OCI-LY7 (cell line): ENCODE data around the gene UBE2S. TPM values are rescaled to one million over a fixed set of nuclear protein-coding genes. Genes with fewer than 3 reads are reported as not detected.

Experiments
- BruUV-seq: library from RNA; stranded (reverse); fragments of 400-500 nt; replicated peaks from 2 replicates; lab custom pipeline; 2021; lab: Mats Ljungman, UMichigan
- CTCF ChIA-PET: fragments of 300-600 bp; sonication (Branson Sonifier 250); formaldehyde crosslinking; loops from one replicate; lab custom pipeline; 2022; ENCODE audit warnings: antibody characterized with exemption; ENCODE audit not compliant: unreplicated experiment; lab: Charles Lee
- POLR2A ChIA-PET: fragments of 300-600 bp; sonication (Branson Sonifier 250); formaldehyde crosslinking; loops from one replicate; lab custom pipeline; 2022; ENCODE audit warnings: antibody characterized with exemption; lab: Charles Lee
- DNase-seq: peaks from one replicate; pipeline ENCODE4 v3.0.0-alpha.2; 2015; ENCODE audit warnings: low spot score
- H2AFZ ChIP-seq: fragments of 200-600 bp; sonication (generic), shearing (Covaris generic); 2 replicates; pipeline ENCODE4 v1.6.1; 2014; ENCODE audit warnings: mild to moderate bottlenecking, antibody characterized with exemption, low read length, moderate library complexity
- H3K27ac ChIP-seq: fragments of 200-600 bp; sonication (generic); 2 replicates; pipeline ENCODE4 v1.5.1; 2014; ENCODE audit warnings: mixed run types, low read depth, mild to moderate bottlenecking, moderate library complexity, low read length, inconsistent platforms; ENCODE audit not compliant: poor library complexity, severe bottlenecking
- H3K36me3 ChIP-seq: fragments of 200-600 bp; sonication (generic); 2 replicates; pipeline ENCODE4 v1.6.1; 2014; ENCODE audit warnings: mild to moderate bottlenecking, antibody characterized with exemption, low read length, moderate library complexity, mixed read lengths; ENCODE audit not compliant: insufficient read depth
- H3K4me1 ChIP-seq: fragments of 200-600 bp; sonication (generic); 2 replicates; pipeline ENCODE4 v1.5.1; 2014; ENCODE audit warnings: mild to moderate bottlenecking, low read length; ENCODE audit not compliant: insufficient read depth, poor library complexity, severe bottlenecking
- H3K4me2 ChIP-seq: fragments of 200-600 bp; sonication (generic); 2 replicates; pipeline ENCODE4 v1.6.1; 2014; ENCODE audit warnings: mild to moderate bottlenecking, low read length
- H3K4me3 ChIP-seq: fragments of 200-600 bp; sonication (generic); 2 replicates; pipeline ENCODE4 v1.5.1; 2014; ENCODE audit warnings: mild to moderate bottlenecking, low read depth, low read length; ENCODE audit not compliant: poor library complexity, severe bottlenecking
- H3K79me2 ChIP-seq: fragments of 200-600 bp; sonication (generic); 2 replicates; pipeline ENCODE4 v1.6.1; 2016; ENCODE audit warnings: low read depth, mild to moderate bottlenecking, low read length, moderate library complexity, mixed read lengths; ENCODE audit not compliant: insufficient read depth
- H3K9me2 ChIP-seq: fragments of 200-600 bp; sonication (generic); 2 replicates; pipeline ENCODE4 v1.6.1; 2016; ENCODE audit warnings: mild to moderate bottlenecking, low read length, mixed read lengths; ENCODE audit not compliant: insufficient read depth
- H3K9me3 ChIP-seq: fragments of 200-600 bp; sonication (generic); 2 replicates; pipeline ENCODE4 v1.6.1; 2014; ENCODE audit warnings: mild to moderate bottlenecking, mixed run types, low read length, mixed read lengths
- H4K20me1 ChIP-seq: fragments of 200-600 bp; sonication (generic); 2 replicates; pipeline ENCODE4 v1.6.1; 2014; ENCODE audit warnings: mild to moderate bottlenecking, antibody characterized with exemption, low read length, moderate library complexity, mixed read lengths; ENCODE audit not compliant: insufficient read depth
- CTCF ChIP-seq: fragments of 200-600 bp; sonication (generic); conservative IDR thresholded peaks from 2 replicates; pipeline ENCODE4 v1.5.1; 2014; ENCODE audit warnings: mild to moderate bottlenecking, antibody characterized with exemption, low read length, moderate library complexity, mixed read lengths
- EZH2phosphoT487 ChIP-seq: fragments of 200-600 bp; sonication (generic); IDR thresholded peaks from 2 replicates; pipeline ENCODE4 v1.6.1; 2018; ENCODE audit warnings: low read depth, borderline replicate concordance, mild to moderate bottlenecking, mixed run types, antibody characterized with exemption, low read length, moderate library complexity, mixed read lengths
- intact Hi-C: fragments of 100-400 bp; cut with micrococcal nuclease; formaldehyde crosslinking; loops from one replicate; pipeline ENCODE4 v1.10.0; 2022; ENCODE audit not compliant: unreplicated experiment
- total RNA-seq, 2 experiments: library from RNA; depleted of rRNA in 1 of 2; stranded (reverse); fragments of >200 nt in 1 of 2; shearing (Covaris generic) in 1 of 2; gene quantifications; 2 replicates each; pipeline ENCODE4 v1.2.3, GENCODE V29; 2014 to 2022

Gene UBE2S
- total RNA-seq, 2 experiments from 2014 or later, result 285 to 682 TPM

DNA sequence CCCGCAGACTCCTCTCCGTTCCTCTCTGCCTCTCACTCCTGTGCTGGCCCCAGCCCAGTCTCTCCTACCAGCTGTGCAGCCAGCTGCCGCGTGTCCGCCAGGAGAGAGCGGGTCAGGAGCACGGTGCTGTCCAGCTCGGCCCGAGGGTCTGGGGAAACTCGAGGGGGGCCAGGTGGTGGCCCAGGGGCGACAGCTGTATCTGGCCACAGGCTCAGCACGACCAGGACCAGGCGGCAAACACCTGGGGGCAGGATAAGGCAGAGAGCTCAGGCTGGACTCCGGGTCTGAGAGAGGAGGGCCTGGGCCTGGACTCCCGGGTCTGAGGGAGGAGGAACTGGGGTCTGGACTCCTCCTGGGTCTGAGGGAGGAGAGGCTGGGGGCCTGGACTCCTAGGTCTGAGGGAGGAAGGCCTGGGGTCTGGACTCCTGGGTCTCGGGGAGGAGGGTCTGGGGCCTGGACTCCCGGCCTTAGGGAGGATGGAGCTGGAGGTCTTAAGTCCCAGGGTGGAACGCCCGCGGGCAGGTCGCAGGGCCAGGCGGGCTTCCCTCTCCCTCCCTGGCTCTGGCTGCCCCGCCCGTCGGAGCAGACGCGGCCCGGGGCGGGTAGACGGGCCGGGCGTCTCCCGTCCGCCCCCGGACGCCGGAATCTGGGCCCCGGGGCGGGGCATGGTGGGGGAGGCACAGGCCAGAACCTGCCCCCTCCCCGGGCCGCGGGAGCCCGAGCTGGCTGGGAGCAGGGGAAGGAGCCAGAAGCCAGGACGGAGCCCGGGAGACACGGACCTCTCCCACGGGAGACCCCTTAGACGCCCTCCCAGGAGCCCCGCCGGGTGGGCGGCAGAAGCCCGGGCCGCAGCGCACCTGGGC lies 38.7 kb downstream of the UBE2S start:
- Histone ChIP-seq H3K4me3 (no peak overlapping the region), H3K4me2 (no peak overlapping the region), H4K20me1 (no peaks in the 10 kb centered on the region), H3K9me2 (no peaks in the 10 kb centered on the region), H3K9me3 (no peaks in the 10 kb centered on the region), H3K4me1 (no peaks in the 10 kb centered on the region), H3K36me3 (no peaks in the 10 kb centered on the region), H3K79me2 (no peaks in the 10 kb centered on the region), H2AFZ (no peak overlapping the region), H3K27ac (no peak overlapping the region)
- no peak for TF ChIP-seq EZH2phosphoT487
- no peak for TF ChIP-seq CTCF
- intact Hi-C loops, result no loop called here
- POLR2A ChIA-PET, result interaction anchor here (0.6 kb wide), 1 partner anchor 9 kb away, joined by 6 read pairs; no protein-coding TSS in a partner anchor
- CTCF ChIA-PET, result no interaction called here
- no peak for DNase-seq
- no TSS peak for BruUV-seq

DNA sequence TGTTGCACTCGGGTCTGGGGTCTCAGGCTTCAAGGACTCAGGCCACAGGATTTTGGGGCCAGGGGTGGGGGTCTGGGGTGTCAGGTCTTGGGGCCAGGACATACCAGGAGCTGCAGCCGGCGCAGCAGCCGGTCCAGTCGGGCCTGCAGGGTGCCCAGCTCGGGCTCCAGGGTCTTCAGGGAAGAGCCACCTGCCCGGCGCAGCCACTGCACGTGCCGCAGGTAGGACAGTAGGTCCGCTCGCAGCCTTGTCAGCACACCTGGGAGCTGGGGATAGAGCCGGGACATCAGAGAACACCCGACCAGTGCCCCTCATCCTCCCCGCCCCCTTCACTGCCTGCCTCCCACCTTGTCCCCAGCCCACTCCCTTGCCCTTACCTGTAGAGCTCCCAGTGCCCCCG lies 39.5 kb downstream of the UBE2S start:
- POLR2A ChIA-PET, result no interaction called here
- no peaks in the 10 kb centered on the region for H3K9me3 ChIP-seq
- H3K27ac ChIP-seq, result no peak overlapping the region
- DNase-seq, result no peak
- intact Hi-C loops, result no loop called here
- H3K79me2 ChIP-seq, result no peaks in the 10 kb centered on the region
- no peak for TF ChIP-seq CTCF
- TF ChIP-seq EZH2phosphoT487, result no peak
- CTCF ChIA-PET, result no interaction called here
- no peaks in the 10 kb centered on the region for H3K36me3 ChIP-seq
- no peak overlapping the region for H2AFZ ChIP-seq
- H3K4me1 ChIP-seq, result no peaks in the 10 kb centered on the region
- H3K9me2 ChIP-seq, result no peaks in the 10 kb centered on the region
- BruUV-seq, result no TSS peak
- no peak overlapping the region for H3K4me2 ChIP-seq
- no peak overlapping the region for H3K4me3 ChIP-seq
- H4K20me1 ChIP-seq, result no peaks in the 10 kb centered on the region

- Histone ChIP-seq H3K4me1 (no peaks in the 10 kb centered on the region), H3K9me2 (no peaks in the 10 kb centered on the region), H4K20me1 (no peaks in the 10 kb centered on the region), H3K27ac (no peak overlapping the region), H2AFZ (no peak overlapping the region), H3K36me3 (no peaks in the 10 kb centered on the region), H3K4me2 (no peak overlapping the region), H3K9me3 (no peaks in the 10 kb centered on the region), H3K4me3 (no peak overlapping the region), H3K79me2 (no peaks in the 10 kb centered on the region)
- no peak for DNase-seq
- TF ChIP-seq EZH2phosphoT487 (no peak), CTCF (no peak)
- ChIA-PET POLR2A (no interaction called here), CTCF (no interaction called here)
- intact Hi-C loops, result no loop called here
- BruUV-seq, result no TSS peak
Measured at GRCh38 chr19:55366790-55367189, 40.8 kb downstream of the UBE2S start.
